ENCODE results near the gene FOXC2. TPM values are rescaled to one million over a fixed set of nuclear protein-coding genes. Genes with fewer than 3 reads are reported as not detected.

Gene FOXC2
- not detected for polyA plus RNA-seq

GRCh38 chr16:86566601-86566965, at the start of gene FOXC2:
Gene FOXC2 (plus strand): TSS chr16:86566829. CDS start chr16:86567336, 507 bp downstream.
- Mint-ChIP-seq H3K9me3 (no peaks in the 10 kb centered on the region), H3K4me1 (peaks cover 7 to 15% of the 10 kb centered on the region in 2 donors), H3K36me3 (no peaks in the 10 kb centered on the region), H3K27ac (no peak within 1 kb of the TSS), H3K4me3 (peak within 1 kb of the TSS in 1 of 5 donors; percentile 23), H3K27me3 (ENCODE audit: low read depth in 3 of 3) (peaks cover 17 to 47% (median 34%) of the 10 kb centered on the region in 3 donors)
- DNase-seq: no peak

GRCh38 chr16:86517033-86517432, 49.6 kb upstream of the FOXC2 start:
- Mint-ChIP-seq H3K9me3 (no peaks in the 10 kb centered on the region), H3K27ac (no peak overlapping the region), H3K4me3 (no peak overlapping the region), H3K36me3 (peaks cover 0 to 4% (median 0%) of the 10 kb centered on the region in 3 donors), H3K27me3 (ENCODE audit: low read depth in 3 of 3) (peaks cover 14 to 30% (median 25%) of the 10 kb centered on the region in 3 donors), H3K4me1 (peaks cover 9 to 16% of the 10 kb centered on the region in 2 donors)
- no peak for DNase-seq

GRCh38 chr16:86517652-86518258, 48.9 kb upstream of the FOXC2 start:
- Mint-ChIP-seq H3K27me3 (ENCODE audit: low read depth in 3 of 3) (peaks cover 14 to 30% (median 23%) of the 10 kb centered on the region in 3 donors), H3K4me1 (peaks cover 9 to 16% of the 10 kb centered on the region in 2 donors), H3K4me3 (no peak overlapping the region), H3K36me3 (peaks cover 0 to 4% (median 0%) of the 10 kb centered on the region in 3 donors), H3K27ac (no peak overlapping the region), H3K9me3 (no peaks in the 10 kb centered on the region)
- DNase-seq: no peak

GRCh38 chr16:86519007-86519648, 47.5 kb upstream of the FOXC2 start:
- H3K36me3 Mint-ChIP-seq: no peaks in the 10 kb centered on the region
- no peaks in the 10 kb centered on the region for H3K9me3 Mint-ChIP-seq
- DNase-seq: no peak
- peaks cover 9 to 10% of the 10 kb centered on the region in 2 donors for H3K4me1 Mint-ChIP-seq
- H3K4me3 Mint-ChIP-seq: no peak overlapping the region
- H3K27ac Mint-ChIP-seq: no peak overlapping the region
- peaks cover 8 to 26% (median 19%) of the 10 kb centered on the region in 3 donors for H3K27me3 Mint-ChIP-seq (ENCODE audit: low read depth in 3 of 3)

GRCh38 chr16:86519649-86520316, 46.8 kb upstream of the FOXC2 start:
- peak; percentile 30 to 41 (median 31) for DNase-seq
- H3K27me3 Mint-ChIP-seq (ENCODE audit: low read depth in 3 of 3): peaks cover 7 to 21% (median 16%) of the 10 kb centered on the region in 3 donors
- H3K4me1 Mint-ChIP-seq: peaks cover 9 to 10% of the 10 kb centered on the region in 2 donors
- peak overlapping the region in 2 of 5 donors; percentile 21 to 50 for H3K4me3 Mint-ChIP-seq
- no peak overlapping the region for H3K27ac Mint-ChIP-seq
- no peaks in the 10 kb centered on the region for H3K36me3 Mint-ChIP-seq
- no peaks in the 10 kb centered on the region for H3K9me3 Mint-ChIP-seq

- Mint-ChIP-seq H3K27ac (no peak overlapping the region), H3K4me3 (no peak overlapping the region)
These were observed 46.1 kb upstream of the FOXC2 start for GRCh38 chr16:86520317-86521210.

GRCh38 chr16:86521236-86522197, 45.1 kb upstream of the FOXC2 start:
- H3K27ac Mint-ChIP-seq: no peak overlapping the region

More at GRCh38 chr16:86520317-86521210, 46.1 kb upstream of the FOXC2 start:
- no peaks in the 10 kb centered on the region for H3K36me3 Mint-ChIP-seq
- H3K4me1 Mint-ChIP-seq: peaks cover 9 to 10% of the 10 kb centered on the region in 2 donors
- no peak for DNase-seq
- peaks cover 7 to 17% (median 16%) of the 10 kb centered on the region in 3 donors for H3K27me3 Mint-ChIP-seq (ENCODE audit: low read depth in 3 of 3)
- no peaks in the 10 kb centered on the region for H3K9me3 Mint-ChIP-seq

GRCh38 chr16:86522634-86523033, 44.0 kb upstream of the FOXC2 start:
- peaks cover 9 to 10% of the 10 kb centered on the region in 2 donors for H3K4me1 Mint-ChIP-seq
- H3K27me3 Mint-ChIP-seq (ENCODE audit: low read depth in 3 of 3): peaks cover 5 to 14% (median 8%) of the 10 kb centered on the region in 3 donors
- no peak overlapping the region for H3K4me3 Mint-ChIP-seq
- no peaks in the 10 kb centered on the region for H3K36me3 Mint-ChIP-seq
- no peak overlapping the region for H3K27ac Mint-ChIP-seq
- DNase-seq: no peak
- peaks cover 0 to 1% (median 0%) of the 10 kb centered on the region in 6 donors for H3K9me3 Mint-ChIP-seq

More at GRCh38 chr16:86521236-86522197, 45.1 kb upstream of the FOXC2 start:
- no peak overlapping the region for H3K4me3 Mint-ChIP-seq
- no peaks in the 10 kb centered on the region for H3K36me3 Mint-ChIP-seq
- peaks cover 9 to 10% of the 10 kb centered on the region in 2 donors for H3K4me1 Mint-ChIP-seq
- peaks cover 7 to 17% (median 16%) of the 10 kb centered on the region in 3 donors for H3K27me3 Mint-ChIP-seq (ENCODE audit: low read depth in 3 of 3)
- H3K9me3 Mint-ChIP-seq: no peaks in the 10 kb centered on the region
- no peak for DNase-seq

- H3K27ac Mint-ChIP-seq: no peak overlapping the region
- H3K36me3 Mint-ChIP-seq: no peaks in the 10 kb centered on the region
- no peak overlapping the region for H3K4me3 Mint-ChIP-seq
- peaks cover 0 to 2% (median 0%) of the 10 kb centered on the region in 6 donors for H3K9me3 Mint-ChIP-seq
- no peak for DNase-seq
- H3K27me3 Mint-ChIP-seq (ENCODE audit: low read depth in 3 of 3): peaks cover 5 to 14% (median 5%) of the 10 kb centered on the region in 3 donors
- peaks cover 9 to 10% of the 10 kb centered on the region in 2 donors for H3K4me1 Mint-ChIP-seq
These were observed 43.4 kb upstream of the FOXC2 start for GRCh38 chr16:86523166-86523740.

- Mint-ChIP-seq H3K9me3 (peaks cover 0 to 2% (median 0%) of the 10 kb centered on the region in 6 donors), H3K27ac (no peak overlapping the region), H3K4me1 (peaks cover 9 to 10% of the 10 kb centered on the region in 2 donors), H3K27me3 (ENCODE audit: low read depth in 3 of 3) (peaks cover 0 to 9% (median 2%) of the 10 kb centered on the region in 3 donors), H3K36me3 (peaks cover 0 to 3% (median 0%) of the 10 kb centered on the region in 3 donors), H3K4me3 (no peak overlapping the region)
- no peak for DNase-seq
These were observed 42.6 kb upstream of the FOXC2 start for GRCh38 chr16:86524029-86524428.

GRCh38 chr16:86525696-86526095, 40.9 kb upstream of the FOXC2 start:
- H3K27ac Mint-ChIP-seq: no peak overlapping the region
- peaks cover 0 to 2% of the 10 kb centered on the region in 2 donors for H3K4me1 Mint-ChIP-seq
- H3K9me3 Mint-ChIP-seq: peaks cover 0 to 2% (median 0%) of the 10 kb centered on the region in 6 donors
- peaks cover 0 to 10% (median 0%) of the 10 kb centered on the region in 3 donors for H3K36me3 Mint-ChIP-seq
- no peak overlapping the region for H3K4me3 Mint-ChIP-seq
- DNase-seq: no peak
- H3K27me3 Mint-ChIP-seq (ENCODE audit: low read depth in 3 of 3): peaks cover 0 to 4% (median 2%) of the 10 kb centered on the region in 3 donors

- Mint-ChIP-seq H3K27me3 (ENCODE audit: low read depth in 3 of 3) (peaks cover 0 to 2% (median 2%) of the 10 kb centered on the region in 3 donors), H3K9me3 (peaks cover 0 to 2% (median 0%) of the 10 kb centered on the region in 6 donors), H3K4me3 (no peak overlapping the region), H3K36me3 (peaks cover 0 to 13% (median 0%) of the 10 kb centered on the region in 3 donors), H3K27ac (no peak overlapping the region), H3K4me1 (no peaks in the 10 kb centered on the region)
- DNase-seq: no peak
These were observed 39.3 kb upstream of the FOXC2 start for GRCh38 chr16:86527366-86527765.

Data from immature natural killer cell (primary cell).